IPS-NIHi7 (cell line): Measurements from ENCODE around the gene AIP.

Source experiments
- DNase-seq: peaks from one replicate; pipeline ENCODE4 v3.0.0; 2012; ENCODE audit warnings: mixed read lengths; ENCODE audit errors: extremely low spot score

AIP gene

GRCh38 chr11:67532889-67533288, 50.1 kb downstream of the AIP start:
- no peak for DNase-seq

- DNase-seq, result no peak
Measured at GRCh38 chr11:67534070-67534679, 51.3 kb downstream of the AIP start.

- DNase-seq, result no peak
Measured at GRCh38 chr11:67535561-67535960, 52.7 kb downstream of the AIP start.

GRCh38 chr11:67538306-67538705, 55.5 kb downstream of the AIP start:
- DNase-seq, result no peak

GRCh38 chr11:67538823-67539505, 56.1 kb downstream of the AIP start:
- DNase-seq, result no peak

- no peak for DNase-seq
Measured at GRCh38 chr11:67539550-67539949, 56.7 kb downstream of the AIP start.
